Left renal pelvis (tissue), 4 donors: ENCODE measurements around the gene CDIPT. TPM values are rescaled to one million over a fixed set of nuclear protein-coding genes. Genes with fewer than 3 reads are reported as not detected.
"Not testable (repeated sequence)": the region's sequence is repeated elsewhere in the genome, so short reads cannot be mapped to it uniquely, and the experiment has no call there.

Source experiments
- DNase-seq, 4 donors: peaks; one replicate each; pipeline ENCODE4 v3.0.0-alpha.2; 2013; ENCODE audit warnings: low read depth in 4 of 4, low spot score in 3 of 4
- polyA plus RNA-seq, 4 donors: library from polyadenylated mRNA; unstranded; fragments of 120-200 nt; gene quantifications; one replicate each; pipeline ENCODE4 v1.2.1, GENCODE V29; 2013; ENCODE audit not compliant: insufficient read length in 4 of 4

CDIPT gene
- polyA plus RNA-seq, 4 donors: 79.6 to 114 (median 96.8) TPM

GRCh38 chr16:29898135-29898803 is 35.2 kb upstream of the CDIPT start:
- DNase-seq: no peak

GRCh38 chr16:29897333-29897732 is 34.3 kb upstream of the CDIPT start:
- no peak for DNase-seq

- DNase-seq: no peak
Measured at GRCh38 chr16:29896841-29897240, 33.8 kb upstream of the CDIPT start.

DNA sequence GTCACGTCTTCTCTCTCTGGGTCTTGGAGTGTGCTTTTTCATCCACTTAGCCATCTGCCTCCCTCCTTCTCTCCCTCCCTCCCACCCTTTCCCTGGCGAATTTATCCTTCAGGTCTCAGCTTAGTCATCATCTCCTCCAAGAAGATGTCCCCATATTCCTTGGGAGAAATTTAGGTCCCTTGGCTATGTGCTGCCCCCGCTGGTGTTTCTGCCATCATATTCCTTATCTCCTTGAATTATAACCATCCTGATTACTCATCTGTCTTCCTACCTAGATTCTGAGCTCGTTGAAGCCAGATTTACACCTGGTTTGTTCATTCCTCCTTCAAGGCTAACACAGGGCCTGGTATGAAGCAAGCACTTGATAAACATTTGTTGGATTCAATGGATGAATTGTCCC is 31.3 kb upstream of the CDIPT start:
- no peak for DNase-seq

GRCh38 chr16:29893553-29893952 is 30.5 kb upstream of the CDIPT start:
- DNase-seq: no peak

GRCh38 chr16:29892458-29892813 is 29.4 kb upstream of the CDIPT start:
- DNase-seq: no peak

- no peak for DNase-seq
Measured at GRCh38 chr16:29891525-29892457, 28.8 kb upstream of the CDIPT start.

DNA sequence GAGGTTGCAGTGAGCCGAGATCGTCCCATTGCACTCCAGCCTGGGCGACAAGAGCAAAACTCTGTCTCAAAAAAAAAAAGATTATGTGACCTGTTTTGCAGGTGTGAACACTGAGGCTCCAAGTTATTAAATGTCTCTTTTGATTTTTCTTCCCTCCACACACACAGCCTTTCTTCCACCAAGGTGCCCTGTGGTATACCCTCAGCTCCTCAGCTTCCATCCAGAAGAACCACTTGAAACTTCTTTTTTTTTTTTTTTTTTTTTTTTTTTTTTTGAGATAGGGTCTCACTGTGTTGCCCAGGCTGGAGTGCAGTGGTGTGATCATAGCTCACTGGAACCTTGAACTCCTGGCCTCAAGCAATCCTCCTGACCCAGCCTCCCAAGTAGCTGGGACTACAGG is 26.3 kb upstream of the CDIPT start:
- not testable (repeated sequence) for DNase-seq

- no peak for DNase-seq
Measured at GRCh38 chr16:29883987-29884386, 21.0 kb upstream of the CDIPT start.

DNA sequence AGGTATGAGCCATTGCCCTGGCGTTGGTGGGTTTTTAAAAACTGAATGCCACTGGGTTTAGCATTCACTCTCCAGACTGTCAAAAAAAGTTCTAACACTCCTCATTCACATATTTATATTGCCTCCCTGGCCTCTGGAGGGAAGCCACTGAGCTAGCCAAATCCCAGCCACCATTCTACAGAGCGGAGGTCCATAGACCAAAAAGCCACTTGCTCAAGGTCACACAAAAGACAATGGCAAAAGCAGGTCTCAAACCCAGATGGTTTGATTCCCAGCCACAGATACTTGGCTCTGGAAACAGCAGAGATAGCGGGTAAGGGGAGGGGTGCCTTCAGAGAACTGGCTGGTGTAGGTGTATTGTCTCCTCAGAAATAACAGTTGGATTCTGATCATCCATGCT is 18.0 kb upstream of the CDIPT start:
- DNase-seq: no peak

DNA sequence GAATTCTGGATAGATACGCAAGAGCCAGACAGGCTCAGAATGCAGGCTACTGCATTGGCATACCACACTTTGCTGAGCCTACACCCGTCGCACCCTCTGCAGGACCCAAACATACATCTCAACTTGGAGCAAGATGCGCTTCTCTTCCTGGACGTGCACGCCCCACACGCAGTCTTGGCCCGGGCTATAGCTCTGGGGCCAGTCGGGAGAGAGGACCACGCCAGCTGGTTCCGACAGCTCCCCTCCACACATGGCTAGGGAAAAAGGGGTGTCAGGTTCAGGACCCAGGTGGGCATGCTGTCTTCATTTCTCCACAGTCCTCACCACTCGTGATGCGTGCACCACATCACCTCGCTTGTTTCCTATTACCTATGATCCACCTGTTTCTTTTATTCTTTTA is 15.1 kb upstream of the CDIPT start:
- no peak for DNase-seq

DNA sequence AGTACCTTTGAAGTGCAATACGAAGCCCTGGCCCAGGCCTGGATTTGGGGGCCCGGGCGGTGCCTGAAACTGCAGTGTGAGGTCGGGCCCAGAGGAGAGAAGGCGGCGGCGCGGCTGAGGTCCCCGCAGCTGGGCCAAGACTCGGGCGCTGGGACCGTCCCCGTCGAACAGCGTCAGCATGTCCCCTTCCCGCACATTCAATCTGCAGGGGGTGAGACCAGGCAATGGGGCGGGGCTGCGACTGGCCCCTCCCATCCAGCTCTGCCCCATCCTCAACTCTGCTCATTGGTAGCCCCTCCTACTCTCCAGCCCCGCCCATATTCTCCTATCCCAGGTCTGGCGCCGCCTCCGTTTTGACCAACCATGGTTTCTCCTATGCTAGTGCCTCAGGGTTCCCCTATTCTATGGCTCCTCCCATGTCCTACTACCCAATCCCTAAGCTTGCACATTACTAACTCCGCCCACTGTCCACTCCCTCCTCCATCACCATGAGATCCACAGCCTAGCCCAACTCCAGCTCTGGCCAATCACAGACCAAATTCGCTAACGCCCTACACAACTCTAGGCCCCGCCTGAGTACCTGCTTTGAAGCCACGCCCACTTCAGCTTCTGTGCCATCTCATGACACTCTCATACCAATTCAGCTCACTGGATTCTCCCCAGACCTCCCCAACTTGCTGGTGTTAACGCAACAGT is 14.4 kb upstream of the CDIPT start:
- no peak for DNase-seq

- DNase-seq: no peak
Measured at GRCh38 chr16:29876594-29877249, 13.7 kb upstream of the CDIPT start.

DNA sequence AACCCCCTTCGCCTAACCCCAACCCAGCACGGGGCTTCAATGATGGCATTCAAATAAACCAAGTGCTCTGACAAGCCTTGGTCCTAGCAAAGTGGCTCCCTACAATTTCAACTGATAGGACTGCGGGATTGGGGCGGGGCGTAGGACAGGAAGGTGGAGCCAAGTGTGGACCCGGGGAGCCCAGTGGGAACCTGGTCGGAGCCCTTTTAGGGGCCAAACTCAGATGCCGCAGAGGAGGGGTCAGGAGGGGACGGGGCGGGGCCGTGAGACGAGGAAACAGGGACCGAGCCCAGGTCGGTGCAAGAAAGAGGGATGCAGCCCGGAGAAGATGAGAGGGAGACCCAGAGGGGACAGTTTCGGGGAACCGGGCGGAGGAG is 13.2 kb upstream of the CDIPT start:
- no peak for DNase-seq

DNA sequence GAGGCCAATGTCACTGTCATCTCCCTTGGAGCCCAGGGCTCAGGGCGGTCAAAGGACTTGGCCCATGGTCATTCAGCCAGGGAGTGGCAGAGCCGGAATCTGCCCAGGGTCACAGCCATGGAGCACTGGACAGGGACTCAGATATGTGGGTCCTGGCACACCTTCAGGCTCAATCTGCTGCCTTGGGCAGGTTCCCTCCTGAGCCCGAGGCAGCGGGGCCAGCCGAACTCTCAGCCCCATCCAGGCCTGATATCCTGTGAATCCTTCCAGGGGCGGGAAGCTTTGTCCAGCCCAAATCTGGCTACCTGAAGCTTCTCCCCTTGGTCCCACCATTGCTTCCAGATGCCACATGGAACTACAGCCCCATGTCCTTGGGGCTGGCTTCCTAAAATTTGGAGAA is 12.2 kb upstream of the CDIPT start:
- no peak for DNase-seq

DNA sequence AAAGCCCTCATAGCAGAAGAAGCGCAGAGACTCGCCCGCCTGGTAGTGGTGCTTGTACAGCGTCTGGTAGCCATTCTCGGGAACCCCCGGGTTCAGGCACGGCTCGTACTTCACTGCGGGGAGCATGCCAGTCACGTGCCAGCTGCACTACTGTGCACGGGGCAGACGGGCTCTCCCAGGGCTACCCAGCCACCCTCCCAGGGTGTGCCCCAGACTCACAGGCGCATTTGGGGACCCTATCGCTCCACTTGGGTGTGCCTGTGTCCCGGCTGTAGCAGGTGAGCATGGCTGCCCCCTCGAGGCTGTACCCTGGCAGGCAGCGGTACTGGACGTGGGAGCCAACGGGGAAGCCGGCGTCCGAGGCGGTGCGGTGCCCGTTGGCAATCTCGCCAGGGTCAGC is 10.3 kb upstream of the CDIPT start:
- DNase-seq: no peak

DNA sequence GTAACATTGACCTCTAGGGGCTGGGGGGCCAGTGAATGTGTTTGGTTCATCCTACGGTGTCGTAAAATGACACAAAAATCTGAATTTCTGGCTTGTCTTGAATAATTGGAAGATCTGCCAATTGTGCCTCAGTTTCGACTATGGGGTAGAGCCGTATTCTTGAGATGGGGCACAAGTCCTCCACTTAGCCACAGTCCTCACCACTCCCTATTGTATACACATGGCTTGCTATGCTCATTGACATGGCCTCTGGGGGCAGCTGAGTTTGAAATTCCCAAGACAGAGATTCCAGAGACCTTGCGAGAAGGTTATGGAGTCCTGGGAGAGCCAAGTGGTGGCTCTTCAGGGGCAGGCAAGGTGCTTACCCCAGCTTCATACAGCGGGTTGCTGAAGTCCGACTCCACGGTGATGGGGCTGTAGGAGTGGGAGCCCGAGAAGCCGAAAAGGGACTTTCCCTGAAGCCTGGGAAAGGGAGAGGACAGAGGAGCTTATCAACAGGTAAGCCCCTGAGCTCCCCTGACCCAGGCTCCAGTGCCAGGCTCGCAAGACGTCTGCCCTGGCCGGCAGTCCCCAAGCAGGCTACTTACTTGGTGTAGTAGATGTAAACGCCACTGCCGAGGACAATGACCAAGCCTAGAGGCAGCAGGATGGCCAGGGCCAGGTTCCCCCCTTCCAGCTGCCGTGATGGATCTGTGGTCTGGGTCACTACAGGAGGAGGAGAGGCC is 9.0 kb upstream of the CDIPT start:
- DNase-seq: no peak

DNA sequence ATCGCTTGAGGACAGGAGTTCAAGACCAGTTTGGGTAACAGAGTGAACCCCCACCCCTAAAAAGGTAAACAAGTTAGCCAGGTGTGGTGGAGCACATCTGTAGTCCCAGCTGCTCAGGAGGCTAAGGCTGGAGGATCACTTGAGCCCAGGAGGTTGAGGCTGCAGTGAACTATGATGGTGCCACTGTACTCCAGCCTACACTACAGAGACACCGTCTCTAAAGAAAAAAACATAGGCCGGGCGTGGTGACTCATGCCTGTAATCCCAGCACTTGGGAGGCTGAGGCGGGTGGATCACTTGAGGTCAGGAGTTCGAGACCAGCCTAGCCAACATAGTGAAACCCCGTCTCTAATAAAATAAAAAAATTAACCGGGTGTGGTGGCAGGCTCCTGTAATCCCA is 6.0 kb upstream of the CDIPT start:
- DNase-seq: not testable (repeated sequence)

DNA sequence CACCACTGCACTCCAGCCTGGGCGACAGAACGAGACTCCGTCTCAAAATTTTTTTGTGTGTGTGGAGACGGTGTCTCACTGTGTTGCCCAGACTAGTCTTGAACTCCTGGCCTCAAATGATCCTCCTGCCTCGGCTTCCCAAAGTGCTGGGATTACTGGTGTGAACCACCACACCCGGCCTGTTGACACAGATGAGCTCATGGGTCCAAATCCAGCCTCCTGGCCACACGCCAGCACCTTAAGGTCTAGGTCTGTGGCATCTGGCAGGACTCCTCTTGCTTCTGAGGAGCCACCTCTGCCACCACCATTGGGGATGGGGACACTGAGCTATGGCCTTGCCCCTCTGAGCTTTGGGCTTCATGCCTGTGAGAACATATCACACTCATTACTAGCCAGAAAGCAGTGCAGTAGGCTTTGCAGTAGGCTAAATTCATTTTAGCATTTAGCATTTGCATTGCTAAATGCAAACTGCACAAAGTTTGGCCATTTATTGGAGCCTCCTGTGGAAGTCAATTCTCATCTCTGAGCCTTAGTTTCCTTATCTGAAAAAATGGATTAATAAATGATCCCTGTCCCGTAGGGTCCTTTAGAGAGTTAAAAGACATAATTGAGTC is 5.5 kb upstream of the CDIPT start:
- DNase-seq: no peak

GRCh38 chr16:29864205-29864604 is 1.2 kb upstream of the CDIPT start:
- DNase-seq: no peak
